Measurements from ENCODE around the gene F10.

F10 gene

GRCh38 chr13:113119166-113119821 is 3.3 kb upstream of the F10 start:
- no peak overlapping the region for H3K4me3 ChIP-seq (ENCODE audit: low read depth, low read length)
- no peak for TF ChIP-seq CTCF (IDR thresholded peaks at IDR 0.05; ENCODE audit: borderline replicate concordance, insufficient read depth, low read depth, low read length)

- TF ChIP-seq CTCF (IDR thresholded peaks at IDR 0.05; ENCODE audit: borderline replicate concordance, insufficient read depth, low read depth, low read length), result no peak
- H3K4me3 ChIP-seq (ENCODE audit: low read depth, low read length), result no peak overlapping the region
Observed at GRCh38 chr13:113119822-113120189, 2.8 kb upstream of the F10 start.

GRCh38 chr13:113120300-113121182 is 2.1 kb upstream of the F10 start:
- no peak overlapping the region for H3K4me3 ChIP-seq (ENCODE audit: low read depth, low read length)

GRCh38 chr13:113121183-113121927 is 1.2 kb upstream of the F10 start:
- H3K4me3 ChIP-seq (ENCODE audit: low read depth, low read length), result no peak overlapping the region

More at GRCh38 chr13:113120300-113121182, 2.1 kb upstream of the F10 start:
- TF ChIP-seq CTCF (IDR thresholded peaks at IDR 0.05; ENCODE audit: borderline replicate concordance, insufficient read depth, low read depth, low read length), result no peak

GRCh38 chr13:113121928-113122471 is 599 bp upstream of the F10 start:
- no peak for TF ChIP-seq CTCF (IDR thresholded peaks at IDR 0.05; ENCODE audit: borderline replicate concordance, insufficient read depth, low read depth, low read length)
- no peak overlapping the region for H3K4me3 ChIP-seq (ENCODE audit: low read depth, low read length)

More at GRCh38 chr13:113121183-113121927, 1.2 kb upstream of the F10 start:
- no peak for TF ChIP-seq CTCF (IDR thresholded peaks at IDR 0.05; ENCODE audit: borderline replicate concordance, insufficient read depth, low read depth, low read length)

- peak; percentile 32; the same call in 1 of the 2 replicates for TF ChIP-seq CTCF (IDR thresholded peaks at IDR 0.05; ENCODE audit: borderline replicate concordance, insufficient read depth, low read depth, low read length)
- no peak overlapping the region for H3K4me3 ChIP-seq (ENCODE audit: low read depth, low read length)
Observed at GRCh38 chr13:113123226-113124201, 915 bp downstream of the F10 start.
